ENCODE results near the gene HLA-DMA.

Gene HLA-DMA

DNA sequence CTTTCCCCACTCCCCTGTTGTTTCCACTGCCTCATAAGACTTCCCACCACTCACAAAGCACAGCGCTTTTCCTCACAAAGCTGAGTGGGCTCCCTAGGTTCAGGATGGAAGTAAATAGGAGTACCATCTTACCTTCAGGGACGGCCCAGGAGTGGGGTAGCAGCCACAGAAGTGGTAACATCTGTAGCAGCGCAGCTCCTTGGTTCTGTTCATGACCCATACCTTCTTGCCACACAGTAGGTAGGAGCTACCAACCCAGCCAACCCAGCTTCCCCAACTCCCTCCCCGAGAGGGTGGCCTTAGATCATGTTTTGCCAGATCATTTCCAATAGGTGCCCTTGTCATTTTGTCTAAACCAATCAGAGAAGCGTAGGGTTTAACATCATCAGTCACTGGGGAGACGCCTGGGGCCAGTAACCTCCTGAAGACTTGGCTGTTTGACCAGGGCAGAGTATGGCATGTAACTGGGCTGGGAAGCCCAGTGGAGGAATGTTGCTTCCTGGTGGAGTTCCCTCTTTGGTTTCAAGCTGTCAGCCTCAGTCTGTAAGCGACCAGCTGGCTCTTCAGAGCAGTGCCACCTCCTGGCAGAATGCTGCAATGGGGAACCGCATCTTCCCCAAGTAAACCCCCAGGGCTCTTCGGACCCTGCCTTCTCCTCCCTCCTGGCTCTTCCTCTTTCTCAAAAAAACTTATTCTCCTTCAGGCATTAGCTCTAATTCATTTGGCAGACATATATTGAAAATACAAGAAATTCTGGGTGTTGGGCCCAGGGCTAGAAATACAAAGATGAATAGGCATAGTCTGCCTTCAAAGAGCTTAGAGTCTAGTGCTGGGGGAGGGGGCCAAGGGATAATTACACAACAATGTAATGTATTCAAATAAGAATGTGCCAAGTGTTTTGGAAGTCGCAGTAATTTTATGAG is at the start of gene HLA-DMA:
Gene HLA-DMA (minus strand): TSS at position 281 of the 923 bp plus-strand sequence. CDS start 61 bp downstream, at position 220.
- H3K4me3 ChIP-seq (replicated peaks; ENCODE audit: low read depth, low read length) = no peak within 1 kb of the TSS
- DNase-seq (ENCODE audit: low read depth) = peak; percentile 96
- TF ChIP-seq CTCF (IDR thresholded peaks at IDR 0.05; ENCODE audit: low read length, missing control alignments) = peak; percentile 89

GRCh38 chr6:33001685-33002084 is 48.8 kb upstream of the HLA-DMA start:
- DNase-seq (ENCODE audit: low read depth) = no peak
- H3K4me3 ChIP-seq (replicated peaks; ENCODE audit: low read depth, low read length) = no peak overlapping the region
- no peak for TF ChIP-seq CTCF (IDR thresholded peaks at IDR 0.05; ENCODE audit: low read length, missing control alignments)

- peak; percentile 23 for TF ChIP-seq CTCF (IDR thresholded peaks at IDR 0.05; ENCODE audit: low read length, missing control alignments)
- no peak overlapping the region for H3K4me3 ChIP-seq (replicated peaks; ENCODE audit: low read depth, low read length)
- peak; percentile 40 for DNase-seq (ENCODE audit: low read depth)
Measured at GRCh38 chr6:33000055-33000454, 47.2 kb upstream of the HLA-DMA start.

GRCh38 chr6:32995448-32995847 is 42.6 kb upstream of the HLA-DMA start:
- H3K4me3 ChIP-seq (replicated peaks; ENCODE audit: low read depth, low read length) = no peak overlapping the region
- TF ChIP-seq CTCF (IDR thresholded peaks at IDR 0.05; ENCODE audit: low read length, missing control alignments) = no peak
- no peak for DNase-seq (ENCODE audit: low read depth)

DNA sequence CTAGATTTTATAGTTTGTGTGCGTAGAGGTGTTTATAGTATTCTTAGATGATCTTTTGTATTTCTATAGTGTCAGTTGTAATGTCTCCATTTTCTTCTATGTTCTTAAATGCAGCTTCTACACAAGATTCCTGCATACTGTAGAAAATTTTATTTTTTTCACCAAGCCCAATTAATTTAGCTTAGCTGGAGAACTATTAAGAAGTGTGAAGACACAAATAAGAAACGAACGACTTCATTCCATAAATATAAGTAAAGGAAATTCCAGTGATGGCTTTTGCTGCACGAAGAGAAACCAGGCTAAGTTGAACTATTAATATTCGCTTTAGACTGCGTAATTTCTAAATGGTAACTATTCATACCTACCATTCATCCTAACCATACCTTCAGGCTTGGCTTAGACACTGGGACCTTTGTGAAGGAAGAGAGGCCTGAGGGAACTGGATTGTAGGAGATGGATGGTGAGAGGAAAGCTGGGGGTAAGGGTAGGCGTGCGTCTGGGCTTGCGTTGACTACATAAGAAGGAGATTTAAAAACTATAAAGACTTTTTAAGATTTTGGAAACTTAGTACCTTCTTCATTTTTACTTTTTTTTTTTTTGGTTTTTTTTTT is 40.6 kb upstream of the HLA-DMA start:
- no peak for TF ChIP-seq CTCF (IDR thresholded peaks at IDR 0.05; ENCODE audit: low read length, missing control alignments)
- no peak overlapping the region for H3K4me3 ChIP-seq (replicated peaks; ENCODE audit: low read depth, low read length)
- no peak for DNase-seq (ENCODE audit: low read depth)

- H3K4me3 ChIP-seq (replicated peaks; ENCODE audit: low read depth, low read length) = no peak overlapping the region
- no peak for DNase-seq (ENCODE audit: low read depth)
- TF ChIP-seq CTCF (IDR thresholded peaks at IDR 0.05; ENCODE audit: low read length, missing control alignments) = no peak
Measured at GRCh38 chr6:32991972-32992371, 39.1 kb upstream of the HLA-DMA start.
